Measurements from ENCODE around the gene TEX38. TPM values are rescaled to one million over a fixed set of nuclear protein-coding genes. Genes with fewer than 3 reads are reported as not detected.

The TEX38 gene
- total and polyA plus RNA-seq, 12 donors = not detected

- no peak for ATAC-seq
- peaks cover 0 to 90% (median 29%) of the 10 kb centered on the region in 9 donors for H3K36me3 ChIP-seq
These were observed 4.9 kb downstream of the TEX38 start for GRCh38 chr1:46676531-46676930.

GRCh38 chr1:46677339-46677738, 5.7 kb downstream of the TEX38 start:
- no peak for DNase-seq
- H3K27me3 ChIP-seq = no peaks in the 10 kb centered on the region

More at GRCh38 chr1:46676531-46676930, 4.9 kb downstream of the TEX38 start:
- no peak for DNase-seq
- no peaks in the 10 kb centered on the region for H3K9me3 ChIP-seq
- peak overlapping the region in 1 of 10 donors; percentile 76 for H3K27ac ChIP-seq
- no peaks in the 10 kb centered on the region for H3K27me3 ChIP-seq
- H3K4me3 ChIP-seq = no peak overlapping the region
- intact Hi-C loops (cut with DNase I) = no loop called here
- no peak for TF ChIP-seq CTCF (IDR thresholded peaks at IDR 0.05)
- H3K4me1 ChIP-seq = peaks cover 0 to 10% (median 0%) of the 10 kb centered on the region in 9 donors
- WGBS, 2 donors = 94 to 95% methylated on average over 1 of the region's 1 CpG

GRCh38 chr1:46679789-46680573, 8.3 kb downstream of the TEX38 start:
- 96 to 97% methylated on average over 6 of the region's 6 CpGs for WGBS, 2 donors
- intact Hi-C loops (cut with DNase I) = no loop called here
- Histone ChIP-seq H3K27me3 (no peaks in the 10 kb centered on the region), H3K4me3 (no peak overlapping the region), H3K9me3 (no peaks in the 10 kb centered on the region), H3K27ac (no peak overlapping the region), H3K4me1 (peaks cover 0 to 16% (median 0%) of the 10 kb centered on the region in 9 donors), H3K36me3 (peaks cover 0 to 100% (median 60%) of the 10 kb centered on the region in 9 donors)
- no peak for DNase-seq
- no peak for TF ChIP-seq CTCF (IDR thresholded peaks at IDR 0.05)
- no peak for ATAC-seq

More at GRCh38 chr1:46677339-46677738, 5.7 kb downstream of the TEX38 start:
- intact Hi-C loops (cut with DNase I) = no loop called here
- peaks cover 0 to 97% (median 35%) of the 10 kb centered on the region in 9 donors for H3K36me3 ChIP-seq
- H3K9me3 ChIP-seq = no peaks in the 10 kb centered on the region
- H3K27ac ChIP-seq = no peak overlapping the region
- peaks cover 0 to 13% (median 0%) of the 10 kb centered on the region in 9 donors for H3K4me1 ChIP-seq
- TF ChIP-seq CTCF (IDR thresholded peaks at IDR 0.05) = no peak
- no peak overlapping the region for H3K4me3 ChIP-seq
- no peak for ATAC-seq
- WGBS, 2 donors = 94 to 96% methylated on average over 1 of the region's 1 CpG

GRCh38 chr1:46681333-46682034, 9.8 kb downstream of the TEX38 start:
- Histone ChIP-seq H3K27ac (peak overlapping the region in 2 of 10 donors; percentile 1 to 22), H3K4me3 (no peak overlapping the region), H3K4me1 (peaks cover 0 to 15% (median under 1%) of the 10 kb centered on the region in 9 donors), H3K36me3 (peaks cover 0 to 100% (median 71%) of the 10 kb centered on the region in 9 donors), H3K27me3 (no peaks in the 10 kb centered on the region), H3K9me3 (no peaks in the 10 kb centered on the region)
- DNase-seq = no peak
- WGBS, 2 donors = 86 to 90% methylated on average over 1 of the region's 1 CpG
- TF ChIP-seq CTCF (IDR thresholded peaks at IDR 0.05) = no peak
- ATAC-seq = no peak
- intact Hi-C loops (cut with DNase I) = no loop called here

All from heart right ventricle (tissue), 16 donors.